ENCODE measurements around the gene GPR180. TPM values are rescaled to one million over a fixed set of nuclear protein-coding genes. Genes with fewer than 3 reads are reported as not detected.
A peak's percentile ranks its signal among the peaks of the same experiment; 100 is the strongest.

GPR180 gene
- total and polyA plus RNA-seq, 10 of the 15 experiments (the other 5 are each of a cell fraction or from before 2014, with no cell fraction given): 1.6 to 7.2 (median 5.3) TPM

GRCh38 chr13:94601446-94602431, at the start of gene GPR180 (continued):
- no peak for TF ChIP-seq BCL11A (IDR thresholded peaks at IDR 0.05; ENCODE audit: low read depth, low read length)
- peak; percentile 94 for TF ChIP-seq ZNF687 (IDR thresholded peaks at IDR 0.05)
- peak; percentile 49 for TF ChIP-seq FOS (IDR thresholded peaks at IDR 0.05; ENCODE audit: borderline replicate concordance, extremely low read depth, insufficient read length)
- no peak for TF ChIP-seq CBFB (IDR thresholded peaks at IDR 0.05; ENCODE audit: low read depth)
- no peak for TF ChIP-seq ZNF384 (IDR thresholded peaks at IDR 0.05; ENCODE audit: borderline replicate concordance, low read depth, low read length)
- peak; percentile 90 for TF ChIP-seq POLR2A (IDR thresholded peaks at IDR 0.05; ENCODE audit: low read depth, low read length)
- TF ChIP-seq MTA3 (IDR thresholded peaks at IDR 0.05; ENCODE audit: borderline replicate concordance, low read length): no peak
- TF ChIP-seq MEF2A (IDR thresholded peaks at IDR 0.05; ENCODE audit: insufficient read depth, low read depth, low read length): no peak
- no peak for TF ChIP-seq KAT2A (conservative IDR thresholded peaks at IDR 0.05; ENCODE audit: control insufficient read depth, low read depth, low read length)
- no peak for TF ChIP-seq EP300 (IDR thresholded peaks at IDR 0.05; ENCODE audit: borderline replicate concordance in 1 of 2, control insufficient read depth in 1 of 2, low read depth in 2 of 2, low read length in 2 of 2)
- peak; percentile 38 for TF ChIP-seq RELA (IDR thresholded peaks at IDR 0.05; ENCODE audit: borderline replicate concordance, partially characterized antibody)
- TF ChIP-seq POU2F2 (IDR thresholded peaks at IDR 0.05; ENCODE audit: borderline replicate concordance, low read depth, low read length): 0 out of 3 replicates have a peak, but pooled peaks have one; percentile 12
- TF ChIP-seq CREB1 (IDR thresholded peaks at IDR 0.05; ENCODE audit: low read depth): no peak
- 0 out of 2 replicates have a peak, but pooled peaks have one; percentile 53 for TF ChIP-seq SMARCA5 (IDR thresholded peaks at IDR 0.05)
- TF ChIP-seq, protein P1, sequence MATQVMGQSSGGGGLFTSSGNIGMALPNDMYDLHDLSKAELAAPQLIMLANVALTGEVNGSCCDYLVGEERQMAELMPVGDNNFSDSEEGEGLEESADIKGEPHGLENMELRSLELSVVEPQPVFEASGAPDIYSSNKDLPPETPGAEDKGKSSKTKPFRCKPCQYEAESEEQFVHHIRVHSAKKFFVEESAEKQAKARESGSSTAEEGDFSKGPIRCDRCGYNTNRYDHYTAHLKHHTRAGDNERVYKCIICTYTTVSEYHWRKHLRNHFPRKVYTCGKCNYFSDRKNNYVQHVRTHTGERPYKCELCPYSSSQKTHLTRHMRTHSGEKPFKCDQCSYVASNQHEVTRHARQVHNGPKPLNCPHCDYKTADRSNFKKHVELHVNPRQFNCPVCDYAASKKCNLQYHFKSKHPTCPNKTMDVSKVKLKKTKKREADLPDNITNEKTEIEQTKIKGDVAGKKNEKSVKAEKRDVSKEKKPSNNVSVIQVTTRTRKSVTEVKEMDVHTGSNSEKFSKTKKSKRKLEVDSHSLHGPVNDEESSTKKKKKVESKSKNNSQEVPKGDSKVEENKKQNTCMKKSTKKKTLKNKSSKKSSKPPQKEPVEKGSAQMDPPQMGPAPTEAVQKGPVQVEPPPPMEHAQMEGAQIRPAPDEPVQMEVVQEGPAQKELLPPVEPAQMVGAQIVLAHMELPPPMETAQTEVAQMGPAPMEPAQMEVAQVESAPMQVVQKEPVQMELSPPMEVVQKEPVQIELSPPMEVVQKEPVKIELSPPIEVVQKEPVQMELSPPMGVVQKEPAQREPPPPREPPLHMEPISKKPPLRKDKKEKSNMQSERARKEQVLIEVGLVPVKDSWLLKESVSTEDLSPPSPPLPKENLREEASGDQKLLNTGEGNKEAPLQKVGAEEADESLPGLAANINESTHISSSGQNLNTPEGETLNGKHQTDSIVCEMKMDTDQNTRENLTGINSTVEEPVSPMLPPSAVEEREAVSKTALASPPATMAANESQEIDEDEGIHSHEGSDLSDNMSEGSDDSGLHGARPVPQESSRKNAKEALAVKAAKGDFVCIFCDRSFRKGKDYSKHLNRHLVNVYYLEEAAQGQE (IDR thresholded peaks at IDR 0.05; ENCODE audit: low read depth, low read length): no peak
- TF ChIP-seq MLLT1 (IDR thresholded peaks at IDR 0.05): peak; percentile 41; the same call in 1 of the 2 replicates
- TF ChIP-seq ZNF622 (IDR thresholded peaks at IDR 0.05): no peak
- no peak for TF ChIP-seq CEBPB (IDR thresholded peaks at IDR 0.05; ENCODE audit: borderline replicate concordance in 1 of 2, low read depth in 2 of 2, low read length in 2 of 2)
- TF ChIP-seq E2F4 (IDR thresholded peaks at IDR 0.05; ENCODE audit: low read depth, low read length): 0 out of 2 replicates have a peak, but pooled peaks have one; percentile 15
